IPS DF 4.7 (cell line): ENCODE measurements around the gene PLA2G5.
"Not testable (repeated sequence)": the region's sequence is repeated elsewhere in the genome, so short reads cannot be mapped to it uniquely, and the experiment has no call there.

ENCODE experiments used
- DNase-seq: peaks from one replicate; pipeline ENCODE4 v3.0.0-alpha.2; 2013; ENCODE audit warnings: low spot score; ENCODE audit errors: extremely low read depth

The PLA2G5 gene

GRCh38 chr1:20115479-20115878 lies 45.5 kb downstream of the PLA2G5 start:
- DNase-seq: no peak

GRCh38 chr1:20115916-20116315 lies 45.9 kb downstream of the PLA2G5 start:
- no peak for DNase-seq

DNA sequence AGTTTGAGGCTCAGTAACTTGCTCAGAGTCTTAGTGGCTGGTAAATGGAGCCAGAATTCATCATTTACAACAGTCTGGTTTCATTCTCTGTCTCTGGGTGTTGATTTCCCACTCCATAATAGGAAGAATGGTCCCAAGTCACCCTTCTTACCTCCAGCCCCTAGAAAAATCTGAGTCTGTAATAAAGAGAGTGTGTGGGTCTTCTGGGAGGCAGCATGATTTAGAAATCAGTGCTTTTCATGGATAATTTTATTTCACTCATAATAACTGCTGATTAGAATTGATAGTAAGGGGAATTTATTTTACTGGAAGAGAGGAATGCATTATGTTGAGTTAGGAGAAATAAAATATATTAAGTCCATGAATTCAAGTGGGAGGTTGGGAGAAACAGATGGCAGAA lies 47.2 kb downstream of the PLA2G5 start:
- DNase-seq: no peak

GRCh38 chr1:20119347-20119746 lies 49.4 kb downstream of the PLA2G5 start, which contains the start of gene PLA2G2D:
TSS of gene PLA2G2D (minus strand) at chr1:20119536. CDS start at chr1:20119498, 38 bp downstream.
- DNase-seq: no peak

- no peak for DNase-seq
Observed at GRCh38 chr1:20120796-20121195, 50.8 kb downstream of the PLA2G5 start.

GRCh38 chr1:20123722-20124455 lies 53.9 kb downstream of the PLA2G5 start:
- no peak for DNase-seq

DNA sequence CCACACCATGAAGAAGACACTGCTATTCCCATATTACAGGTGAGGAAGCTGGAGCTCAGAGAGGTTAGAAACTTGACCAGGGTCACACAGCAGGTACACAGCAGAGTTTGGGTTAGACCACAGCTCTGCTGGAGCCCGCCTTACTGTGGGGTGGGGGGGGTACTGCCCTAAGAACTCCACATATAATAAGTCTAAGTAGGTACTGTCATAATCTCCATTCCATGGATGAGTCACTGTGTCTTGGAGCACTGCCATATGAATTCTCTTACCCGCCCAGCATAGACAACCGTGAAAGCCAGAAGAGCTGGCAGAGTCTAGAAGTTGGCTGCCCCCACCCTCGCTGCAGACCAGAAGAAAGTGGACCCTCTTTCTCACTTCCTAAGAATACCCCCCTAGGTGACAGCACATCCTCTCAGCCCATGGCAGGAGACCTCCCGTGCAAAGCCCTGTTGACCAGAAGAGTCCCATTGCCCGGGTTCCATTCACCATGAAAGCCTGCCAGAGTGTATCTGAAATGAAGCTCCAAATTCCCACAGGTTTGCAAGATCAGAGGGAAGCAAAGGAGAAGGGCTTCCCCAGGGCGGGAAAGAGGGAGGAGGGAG lies 54.6 kb downstream of the PLA2G5 start:
- no peak for DNase-seq

DNA sequence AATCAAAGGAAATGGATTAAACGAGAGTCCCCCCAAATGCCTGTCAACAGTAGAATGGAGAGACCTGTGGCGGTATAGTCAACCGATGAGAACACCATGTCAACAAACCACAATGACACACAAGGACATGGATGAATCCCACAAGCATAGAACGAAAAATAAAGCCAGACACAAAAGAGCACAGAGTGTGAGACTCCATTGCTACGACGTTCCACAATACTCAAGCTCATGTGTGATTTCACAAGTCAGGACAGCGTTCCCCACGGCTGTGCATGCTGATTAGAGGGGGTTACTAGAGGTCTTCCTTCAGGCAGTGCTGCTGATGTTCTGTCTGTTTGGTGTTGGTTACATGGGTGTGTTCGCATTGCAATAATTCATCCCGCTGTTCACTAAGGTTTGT lies 55.1 kb downstream of the PLA2G5 start:
- no peak for DNase-seq

DNA sequence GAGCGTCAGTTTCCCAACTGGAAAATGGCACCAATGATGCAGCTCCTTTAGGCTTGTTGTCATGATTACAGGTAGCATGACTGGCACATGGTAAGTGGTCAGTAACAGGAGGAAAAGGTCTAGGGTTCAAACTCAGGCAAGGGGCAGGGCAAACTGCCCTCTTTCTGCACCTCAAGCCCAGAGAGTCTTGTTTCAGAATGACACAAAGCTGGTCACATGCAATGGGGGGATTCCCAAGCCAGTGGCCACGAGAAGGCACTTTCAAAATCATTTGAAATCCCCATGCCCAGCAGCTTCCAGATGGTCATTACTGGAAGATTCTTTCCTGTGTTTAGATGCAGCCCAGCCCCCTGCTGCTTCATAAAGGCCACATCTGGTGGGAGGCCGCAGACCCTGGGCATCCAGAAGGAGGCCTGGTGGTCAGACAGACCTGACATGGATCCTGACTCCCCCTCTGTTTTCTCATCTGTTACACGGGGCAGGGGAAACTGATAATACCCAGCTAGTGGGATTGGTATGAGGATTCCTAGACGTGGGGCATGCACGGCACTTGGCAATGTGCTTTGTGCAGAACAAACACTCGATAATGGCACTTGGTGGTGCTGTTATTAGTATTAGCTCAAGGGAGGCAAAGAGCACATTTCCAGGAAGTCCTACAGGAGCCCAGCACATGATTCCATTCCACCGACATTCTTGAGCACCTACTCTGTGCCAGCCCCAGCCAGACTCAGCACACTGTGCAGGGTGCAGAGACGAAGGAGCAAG lies 56.2 kb downstream of the PLA2G5 start:
- no peak for DNase-seq

- no peak for DNase-seq
Observed at GRCh38 chr1:20126806-20127440, 56.9 kb downstream of the PLA2G5 start.

DNA sequence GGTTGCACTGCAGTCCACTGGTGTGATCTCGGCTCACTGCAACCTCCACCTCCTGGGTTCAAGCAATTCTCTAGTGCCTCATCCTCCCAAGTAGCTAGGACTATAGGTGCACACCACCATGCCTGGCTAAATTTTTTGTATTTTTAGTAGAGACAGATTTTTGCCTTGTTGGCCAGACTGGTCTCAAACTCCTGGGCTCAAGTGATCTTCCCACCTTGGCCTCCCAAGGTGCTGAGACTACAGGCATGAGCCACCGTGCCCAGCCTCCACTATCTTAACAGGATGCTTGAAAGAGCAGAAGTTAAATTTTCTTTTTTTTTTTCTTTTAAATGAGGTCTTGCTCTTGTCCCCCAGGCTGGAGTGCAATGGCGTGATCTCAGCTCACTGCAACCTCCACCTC lies 60.5 kb downstream of the PLA2G5 start:
- DNase-seq: not testable (repeated sequence)

- no peak for DNase-seq
Observed at GRCh38 chr1:20134995-20135394, 65.0 kb downstream of the PLA2G5 start.

DNA sequence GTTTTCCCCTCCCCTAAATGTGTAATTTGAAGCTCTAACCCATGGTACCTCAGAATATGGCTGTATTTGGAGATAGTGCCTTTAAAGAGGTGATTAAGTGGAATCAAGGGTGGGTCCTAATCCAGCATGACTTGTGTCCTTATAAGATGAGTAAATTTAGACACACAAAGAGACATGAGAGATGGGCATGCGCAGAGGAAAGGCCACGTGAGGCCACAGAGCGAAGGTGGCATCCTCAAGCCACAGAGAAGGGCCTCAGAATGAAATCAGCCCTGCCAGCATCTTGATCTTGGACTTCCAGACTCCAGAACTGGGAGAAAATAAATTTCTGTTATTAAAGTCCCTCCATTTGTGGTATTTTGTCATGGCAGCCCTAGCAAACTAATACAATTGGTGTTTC lies 66.3 kb downstream of the PLA2G5 start:
- DNase-seq: no peak

DNA sequence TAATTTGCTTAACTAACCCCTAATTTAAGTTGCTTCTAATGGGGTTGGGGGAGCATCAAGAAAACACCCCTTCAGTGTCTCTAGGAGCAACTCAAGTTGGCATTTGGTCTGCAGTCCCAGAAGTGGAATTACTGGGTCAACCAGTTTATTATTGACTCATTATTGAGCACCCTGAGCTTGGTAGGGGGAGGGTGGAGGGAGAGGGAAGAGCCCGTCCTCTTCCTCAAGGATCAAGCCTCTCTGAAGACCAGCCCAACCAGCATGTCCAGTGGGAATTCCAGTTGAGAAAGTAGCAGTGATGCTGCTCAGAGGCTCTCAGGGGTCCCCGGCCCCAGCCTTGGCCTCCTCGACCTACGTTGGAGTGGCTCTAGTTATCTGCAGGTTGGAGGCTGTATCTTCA lies 67.1 kb downstream of the PLA2G5 start:
- no peak for DNase-seq

DNA sequence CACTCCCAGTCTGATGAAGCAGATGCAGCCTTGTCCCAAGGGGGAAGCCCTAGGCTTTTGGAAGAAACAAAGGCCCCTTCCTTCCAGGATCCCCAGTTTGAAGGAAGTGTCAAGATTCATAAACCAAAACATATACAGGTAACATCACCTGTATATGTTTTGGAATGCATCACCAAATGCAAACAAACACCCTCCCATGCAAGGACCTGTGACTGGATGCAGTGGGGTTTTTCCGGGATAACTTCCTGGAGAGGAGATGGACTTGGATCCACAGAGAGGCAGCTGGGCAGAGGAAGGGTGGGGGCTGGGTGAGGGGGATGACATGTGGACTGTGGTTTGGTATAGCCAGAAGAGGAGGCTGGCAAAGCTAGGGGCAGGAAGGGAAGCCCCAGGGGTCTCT lies 67.6 kb downstream of the PLA2G5 start:
- no peak for DNase-seq

- DNase-seq: no peak
Observed at GRCh38 chr1:20138346-20138745, 68.4 kb downstream of the PLA2G5 start.

DNA sequence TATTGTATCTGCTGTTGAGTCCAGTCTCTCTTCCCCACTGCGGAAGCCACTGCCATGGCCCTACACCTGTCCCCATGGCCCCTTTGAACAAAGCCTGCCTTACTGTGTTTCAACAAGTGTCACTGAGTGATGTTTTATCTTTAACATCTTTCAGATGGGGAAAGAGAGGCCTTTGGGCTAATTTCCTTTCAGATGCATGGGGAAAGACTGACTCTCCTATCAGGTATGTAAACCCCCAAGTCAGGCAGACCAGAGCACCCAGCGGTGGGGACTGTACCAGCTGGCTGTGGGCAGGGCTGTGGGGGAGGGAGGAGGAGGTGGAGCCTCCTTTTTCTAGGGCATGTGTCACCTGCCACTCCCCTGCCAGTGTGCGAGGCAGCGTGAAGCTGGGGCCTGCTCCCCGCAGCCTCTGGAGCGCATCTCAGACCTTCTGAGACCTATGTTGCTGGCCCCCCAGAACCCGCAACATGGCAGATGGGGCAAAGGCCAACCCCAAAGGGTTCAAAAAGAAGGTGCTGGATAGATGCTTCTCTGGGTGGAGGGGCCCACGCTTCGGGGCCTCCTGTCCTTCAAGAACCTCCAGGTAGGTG lies 69.1 kb downstream of the PLA2G5 start, which contains the start of gene PLA2G2F:
Gene PLA2G2F, plus strand, starts transcription at position 363 of the 590 bp plus-strand sequence. Its CDS starts 105 bp downstream, at position 468.
- no peak for DNase-seq

- no peak for DNase-seq
Observed at GRCh38 chr1:20139776-20140612, 70.0 kb downstream of the PLA2G5 start.

GRCh38 chr1:20141001-20141400 lies 71.0 kb downstream of the PLA2G5 start:
- no peak for DNase-seq

GRCh38 chr1:20141466-20141865 lies 71.5 kb downstream of the PLA2G5 start:
- DNase-seq: no peak
